K562 (cell line): ENCODE results near the gene BMF. TPM values are rescaled to one million over a fixed set of nuclear protein-coding genes. Genes with fewer than 3 reads are reported as not detected.

Experiments
- ATAC-seq: fragments of 200-7000 bp; cut with Tn5 transposase; 3 replicates; pipeline ENCODE4 v1.9.1; 2020; ENCODE audit warnings: moderate library complexity
- BruUV-seq: library from RNA; stranded (reverse); fragments of 400-500 nt; replicated peaks from 2 replicates; lab custom pipeline; 2021; lab: Mats Ljungman, UMichigan
- CTCF ChIA-PET: fragments of 300-600 bp; formaldehyde crosslinking; extraction: SDS; loops from one replicate; lab custom pipeline; 2021; ENCODE audit warnings: low intra/inter-chr PET ratio; lab: Yijun Ruan, JAX
- POLR2A ChIA-PET: fragments of 300-600, 350-650 bp; sonication (Branson Sonifier 250); formaldehyde crosslinking; extraction: SDS; loops from one replicate; lab custom pipeline; 2021; ENCODE audit warnings: antibody characterized with exemption, inconsistent platforms; lab: Yijun Ruan, JAX
- DNase-seq, 4 experiments: peaks; one replicate each; pipeline versions ENCODE4 v3.0.0 to v3.0.0-alpha.2; 2011 to 2018; ENCODE audit warnings: low spot score in 3 of 4, mixed read lengths in 3 of 4; ENCODE audit errors: extremely low read depth in 1 of 4
- FAIRE-seq: peaks from 2 replicates; lab custom pipeline; 2011; peaks lifted over from hg19 to GRCh38; lab: Jason Lieb, UNC
- H2AFZ ChIP-seq: 2 replicates; pipeline ENCODE4 v1.6.0; 2011; ENCODE audit warnings: low read depth, low read length, control low read depth, inconsistent platforms
- H3K27ac ChIP-seq: fragments of 200-600 bp; 3 replicates; pipeline ENCODE4 v1.8.0; 2011; ENCODE audit warnings: low read depth, mild to moderate bottlenecking, control low read depth, inconsistent platforms, low read length, moderate library complexity, mixed read lengths; ENCODE audit errors: extremely low read depth
- H3K27me3 ChIP-seq, 2 experiments: fragments of 300-600 bp in 1 of 2; 2 replicates in 1 of 2; 3 replicates in 1 of 2; pipeline versions ENCODE4 v1.6.0 to v1.8.0; 2011; ENCODE audit warnings: inconsistent platforms in 2 of 2, low read length in 2 of 2, mild to moderate bottlenecking in 1 of 2, mixed read lengths in 1 of 2, moderate library complexity in 1 of 2; ENCODE audit not compliant: control insufficient read depth in 2 of 2, insufficient read depth in 2 of 2
- H3K36me3 ChIP-seq: fragments of 300-600 bp; 3 replicates; pipeline ENCODE4 v1.8.0; 2011; ENCODE audit warnings: mild to moderate bottlenecking, low read length, inconsistent platforms; ENCODE audit not compliant: control insufficient read depth, insufficient read depth
- H3K4me1 ChIP-seq, 2 experiments: fragments of 200-600 bp in 1 of 2; replicated peaks in 1 of 2; 2 replicates in 1 of 2; 3 replicates in 1 of 2; pipeline versions ENCODE4 v1.5.1 to v1.8.0; 2011; ENCODE audit warnings: inconsistent platforms in 2 of 2, low read length in 2 of 2, mild to moderate bottlenecking in 1 of 2, mixed read lengths in 1 of 2, moderate library complexity in 1 of 2; ENCODE audit not compliant: control insufficient read depth in 2 of 2, insufficient read depth in 2 of 2
- H3K4me2 ChIP-seq: 2 replicates; pipeline ENCODE4 v1.6.1; 2011; ENCODE audit warnings: low read length, control low read depth, inconsistent platforms, mixed read lengths; ENCODE audit not compliant: insufficient read depth
- H3K4me3 ChIP-seq: fragments of 200-600 bp; sonication (generic), shearing (Covaris generic); 2 replicates; pipeline ENCODE4 v1.5.1; 2016; ENCODE audit warnings: control low read depth, inconsistent platforms
- H3K79me2 ChIP-seq: fragments of 200-600 bp; 3 replicates; pipeline ENCODE4 v1.8.0; 2011; ENCODE audit warnings: low read length, inconsistent platforms; ENCODE audit not compliant: control insufficient read depth, insufficient read depth
- H3K9ac ChIP-seq, 2 experiments: 2 replicates each; pipeline versions ENCODE4 v1.6.0 to v1.6.1; 2011; ENCODE audit warnings: low read depth in 2 of 2, low read length in 2 of 2, control low read depth in 1 of 2, inconsistent platforms in 1 of 2, mild to moderate bottlenecking in 1 of 2, mixed read lengths in 1 of 2; ENCODE audit not compliant: insufficient read depth in 1 of 2
- H3K9me1 ChIP-seq: one replicate; pipeline ENCODE4 v1.6.0; 2011; ENCODE audit warnings: inconsistent platforms, mild to moderate bottlenecking, low read length, moderate library complexity; ENCODE audit not compliant: control insufficient read depth, insufficient read depth
- H3K9me3 ChIP-seq: replicated peaks from 2 replicates; pipeline ENCODE4 v1.5.1; 2011; ENCODE audit warnings: low read depth, low read length, inconsistent platforms; ENCODE audit not compliant: control insufficient read depth, insufficient read depth
- H4K20me1 ChIP-seq: replicated peaks from 2 replicates; pipeline ENCODE4 v1.6.1; 2011; ENCODE audit warnings: low read length, inconsistent platforms, mixed read lengths; ENCODE audit not compliant: control insufficient read depth, insufficient read depth
- CHAMP1 ChIP-seq: fragments of 450-650 bp; IDR thresholded peaks from 2 replicates; pipeline ENCODE4 v1.6.1; 2016; ENCODE audit warnings: mild to moderate bottlenecking
- CHD1 ChIP-seq: fragments of 200-600 bp; sonication (generic); IDR thresholded peaks from one replicate; pipeline ENCODE4 v1.6.1; 2012; ENCODE audit warnings: mild to moderate bottlenecking, moderate library complexity, low read length, inconsistent platforms
- ILK ChIP-seq: fragments of 450-650 bp; IDR thresholded peaks from 2 replicates; pipeline ENCODE4 v1.6.1; 2016; ENCODE audit warnings: missing genetic modification characterization, low read depth, mild to moderate bottlenecking, missing compliant biosample characterization, moderate library complexity, borderline replicate concordance
- MCM7 ChIP-seq, 2 experiments: fragments of 450-650 bp; IDR thresholded peaks; 2 replicates each; pipeline ENCODE4 v1.6.1; 2016 to 2018
- MNT ChIP-seq, 2 experiments: fragments of 450-650 bp; conservative IDR thresholded peaks; 2 replicates each; pipeline ENCODE4 v1.6.1; 2017; ENCODE audit warnings: mild to moderate bottlenecking in 2 of 2, moderate library complexity in 2 of 2
- NCOR1 ChIP-seq: fragments of 450-650 bp; IDR thresholded peaks from 2 replicates; pipeline ENCODE4 v1.6.1; 2016; ENCODE audit warnings: mild to moderate bottlenecking, moderate library complexity
- NFE2L1 ChIP-seq: fragments of 450-650 bp; IDR thresholded peaks from 2 replicates; pipeline ENCODE4 v1.6.1; 2016; ENCODE audit warnings: missing genetic modification characterization, low read depth, mild to moderate bottlenecking, missing compliant biosample characterization, moderate library complexity, borderline replicate concordance
- PHB2 ChIP-seq: fragments of 450-650 bp; IDR thresholded peaks from 2 replicates; pipeline ENCODE4 v1.6.1; 2017; ENCODE audit warnings: low read depth
- PYGO2 ChIP-seq: fragments of 450-650 bp; IDR thresholded peaks from 2 replicates; pipeline ENCODE4 v1.6.1; 2016; ENCODE audit warnings: mild to moderate bottlenecking, missing genetic modification characterization, moderate library complexity, missing compliant biosample characterization
- ZBTB2 ChIP-seq: fragments of 450-650 bp; IDR thresholded peaks from 2 replicates; pipeline ENCODE4 v1.6.1; 2016; ENCODE audit warnings: antibody characterized with exemption
- ZBTB7A ChIP-seq: IDR thresholded peaks from 2 replicates; pipeline ENCODE4 v1.6.1; 2011; ENCODE audit warnings: low read depth, mild to moderate bottlenecking, low read length, moderate library complexity, borderline replicate concordance; ENCODE audit not compliant: control insufficient read depth
- ZFP1 ChIP-seq: fragments of 450-650 bp; formaldehyde crosslinking; IDR thresholded peaks from 2 replicates; pipeline ENCODE4 v1.4.0; 2020; ENCODE audit warnings: mild to moderate bottlenecking, mixed read lengths
- ZNF263 ChIP-seq: sonication (generic); formaldehyde crosslinking; IDR thresholded peaks from 2 replicates; pipeline ENCODE4 v1.8.0; 2022; ENCODE audit warnings: mild to moderate bottlenecking, missing genetic modification reagents, borderline replicate concordance
- ZNF436 ChIP-seq: fragments of 250-450, 450-650 bp; sonication (Bioruptor Pico); formaldehyde crosslinking; IDR thresholded peaks from 2 replicates; pipeline ENCODE4 v1.7.0; 2020; ENCODE audit warnings: mild to moderate bottlenecking
- ZNF511 ChIP-seq: sonication (generic); formaldehyde crosslinking; IDR thresholded peaks from 2 replicates; pipeline ENCODE4 v1.8.0; 2022; ENCODE audit warnings: mild to moderate bottlenecking, missing genetic modification reagents
- WGBS: fragments of 100-300 bp; shearing (Covaris generic); methylation state at CpG from one replicate; pipeline ENCODE4 v1.1.6; 2016; ENCODE audit warnings: low coverage, mixed read lengths; ENCODE audit not compliant: insufficient coverage; ENCODE audit errors: missing lambda C conversion rate; 5-methylcytosine and 5-hydroxymethylcytosine counted together
- in situ Hi-C: fragments of 300-500 bp; cut with MboI; formaldehyde crosslinking; loops from 4 replicates; pipeline ENCODE4 v1.15.0; 2018; ENCODE audit warnings: inconsistent platforms, mixed read lengths
- intact Hi-C: fragments of 100-400 bp; cut with micrococcal nuclease; formaldehyde crosslinking; loops from 2 replicates; pipeline ENCODE4 v1.14.2; 2022
- polyA plus RNA-seq, 8 experiments: library from polyadenylated mRNA; depleted of rRNA in 4 of 8; stranded (reverse) in 5 of 8; unstranded in 3 of 8; fragments of >200 nt; fragmentation: Nextera tagmentation in 2 of 8; fragmentation: Illumina TruSeq in 1 of 8; extraction: Ambion mirVana in 2 of 8; extraction: Trizol in 1 of 8; gene quantifications; 2 replicates each; pipeline versions ENCODE4 v1.2.1 to v1.2.3, GENCODE V29; 2011 to 2014; ENCODE audit warnings: inconsistent platforms in 1 of 8, missing spikeins in 1 of 8
- total RNA-seq, 7 experiments: library from RNA; depleted of rRNA in 6 of 7; stranded (reverse); fragments of >200 nt in 6 of 7; fragmentation: Illumina TruSeq in 2 of 7; extraction: Trizol in 2 of 7; gene quantifications; 2 replicates each; pipeline versions ENCODE4 v1.2.1 to v1.2.3, GENCODE V29; 2011 to 2021; ENCODE audit warnings: low replicate concordance in 1 of 7

Gene BMF
- total and polyA plus RNA-seq, 9 of the 15 experiments (the other 6 are each of a cell fraction or from before 2014, with no cell fraction given): 0.25 to 0.91 (median 0.59) TPM; not detected in 2

GRCh38 chr15:40130799-40131502, 22.3 kb upstream of the BMF start:
- Histone ChIP-seq H3K9me3 (no peaks in the 10 kb centered on the region), H3K79me2 (no peaks in the 10 kb centered on the region), H3K27ac (no peak overlapping the region), H2AFZ (no peak overlapping the region), H3K27me3 (peaks cover 0 to 25% of the 10 kb centered on the region in 2 experiments; a peak in 3 of 5 replicates), H4K20me1 (no peaks in the 10 kb centered on the region; the same call in 1 of the 2 replicates), H3K4me3 (no peak overlapping the region), H3K9ac (no peak overlapping the region), H3K9me1 (peaks cover 2% of the 10 kb centered on the region), H3K36me3 (no peaks in the 10 kb centered on the region), H3K4me2 (no peak overlapping the region), H3K4me1 (peaks cover 0 to 2% of the 10 kb centered on the region in 2 experiments; a peak in 2 of 5 replicates)
- in situ Hi-C loops (no loop called here), intact Hi-C loops (no loop called here)
- ChIA-PET POLR2A (no interaction called here), CTCF (no interaction called here)
- no TSS peak for BruUV-seq
- FAIRE-seq: no peak
- 35% methylated on average over 19 of the region's 19 CpGs for WGBS
- peak; percentile 63 for ATAC-seq
- DNase-seq: no peak
- TF ChIP-seq PYGO2 (tag): no peak
- no peak for TF ChIP-seq NFE2L1 (tag)
- TF ChIP-seq PHB2: no peak
- no peak for TF ChIP-seq ZFP1 (CRISPR knock-in tag)
- TF ChIP-seq ZBTB7A: no peak
- TF ChIP-seq NCOR1: no peak
- TF ChIP-seq MCM7 (IDR thresholded peaks at IDR 0.05): peak in 1 of 2 experiments; percentile 75; a peak in 1 of 4 replicates
- TF ChIP-seq ZNF511 (CRISPR knock-in tag): 0 out of 2 replicates have a peak, but pooled peaks have one; percentile 23
- no peak for TF ChIP-seq MNT (conservative IDR thresholded peaks at IDR 0.05)
- TF ChIP-seq ZNF436 (CRISPR knock-in tag): no peak
- peak; percentile 31; the same call in 1 of the 2 replicates for TF ChIP-seq ZNF263 (CRISPR knock-in tag)
- no peak for TF ChIP-seq CHAMP1
- no peak for TF ChIP-seq CHD1
- TF ChIP-seq ZBTB2: no peak
- TF ChIP-seq ILK (tag): no peak
